K562 (cell line): ENCODE measurements around the gene ANO8. TPM values are rescaled to one million over a fixed set of nuclear protein-coding genes. Genes with fewer than 3 reads are reported as not detected.
A peak's percentile ranks its signal among the peaks of the same experiment; 100 is the strongest.

Experiments used
- AFF4 ChIP-seq: sonication (generic); formaldehyde crosslinking; IDR thresholded peaks from 2 replicates; pipeline ENCODE4 v1.8.0; 2023; ENCODE audit warnings: mild to moderate bottlenecking, missing genetic modification reagents
- ATF3 ChIP-seq, 2 experiments: fragments of 450-650 bp in 1 of 2; sonication (generic) in 1 of 2; formaldehyde crosslinking in 1 of 2; IDR thresholded peaks in 1 of 2; conservative IDR thresholded peaks in 1 of 2; 2 replicates each; pipeline versions ENCODE4 v1.6.1 to v1.8.1; 2016 to 2023; ENCODE audit warnings: mild to moderate bottlenecking in 2 of 2, moderate library complexity in 2 of 2, inconsistent platforms in 1 of 2, missing genetic modification reagents in 1 of 2
- KLF13 ChIP-seq: fragments of 450-650 bp; IDR thresholded peaks from 2 replicates; pipeline ENCODE4 v1.6.1; 2016; ENCODE audit warnings: missing genetic modification characterization, low read depth, mild to moderate bottlenecking, missing compliant biosample characterization, moderate library complexity, borderline replicate concordance
- MYC ChIP-seq, 2 experiments: fragments of 250-450 bp in 1 of 2; sonication (Bioruptor Pico) in 1 of 2; IDR thresholded peaks; 2 replicates each; pipeline versions ENCODE4 v1.5.1 to v1.6.1; 2012 to 2021; ENCODE audit warnings: low read depth in 2 of 2, borderline replicate concordance in 1 of 2, improper control_type of control experiment in 1 of 2, low read length in 1 of 2, mild to moderate bottlenecking in 1 of 2, moderate library complexity in 1 of 2
- RFX7 ChIP-seq: fragments of 250-450 bp; sonication (Bioruptor Pico); IDR thresholded peaks from 2 replicates; pipeline ENCODE4 v1.5.1; 2021; ENCODE audit warnings: mild to moderate bottlenecking
- SMAD1 ChIP-seq: fragments of 150-350 bp; IDR thresholded peaks from 2 replicates; pipeline ENCODE4 v1.6.1; 2014; ENCODE audit warnings: low read length, low read depth; ENCODE audit not compliant: partially characterized antibody
- SMAD2 ChIP-seq: fragments of 150-350 bp; IDR thresholded peaks from 2 replicates; pipeline ENCODE4 v1.6.1; 2014; ENCODE audit warnings: low read depth, mild to moderate bottlenecking, low read length
- TFE3 ChIP-seq: fragments of 450-650 bp; formaldehyde crosslinking; IDR thresholded peaks from 2 replicates; pipeline ENCODE4 v1.4.0; 2020; ENCODE audit warnings: mild to moderate bottlenecking, mixed read lengths
- ZBTB9 ChIP-seq: fragments of 450-650 bp; formaldehyde crosslinking; IDR thresholded peaks from 2 replicates; pipeline ENCODE4 v1.4.0; 2020; ENCODE audit warnings: mild to moderate bottlenecking, moderate library complexity
- ZC3H8 ChIP-seq: fragments of 450-650 bp; IDR thresholded peaks from 2 replicates; pipeline ENCODE4 v1.6.1; 2017
- ZFX ChIP-seq: sonication (generic); formaldehyde crosslinking; IDR thresholded peaks from 2 replicates; pipeline ENCODE4 v1.8.0; 2022; ENCODE audit warnings: mild to moderate bottlenecking, missing genetic modification reagents, moderate library complexity
- ZNF347 ChIP-seq: fragments of 450-650 bp; formaldehyde crosslinking; IDR thresholded peaks from 2 replicates; pipeline ENCODE4 v1.4.0; 2020; ENCODE audit warnings: low read depth, mild to moderate bottlenecking, moderate library complexity
- ZNF395 ChIP-seq: fragments of 200-800 bp; sonication (Bioruptor generic); IDR thresholded peaks from 2 replicates; pipeline ENCODE4 v1.6.1; 2017; ENCODE audit warnings: missing genetic modification characterization, missing compliant biosample characterization
- ZNF583 ChIP-seq: fragments of 250-450 bp; sonication (Bioruptor Pico); IDR thresholded peaks from 2 replicates; pipeline ENCODE4 v1.4.0; 2020
- ZNF584 ChIP-seq: fragments of 200-800 bp; sonication (Bioruptor generic); IDR thresholded peaks from 2 replicates; pipeline ENCODE4 v1.6.1; 2016; ENCODE audit warnings: low read depth, mild to moderate bottlenecking, missing genetic modification characterization, missing compliant biosample characterization
- ZNF707 ChIP-seq: fragments of 250-450 bp; sonication (Bioruptor Pico); conservative IDR thresholded peaks from 2 replicates; pipeline ENCODE4 v1.8.0; 2022; ENCODE audit warnings: inconsistent platforms, mild to moderate bottlenecking, moderate library complexity
- ZSCAN29 ChIP-seq: fragments of 450-650 bp; IDR thresholded peaks from 2 replicates; pipeline ENCODE4 v1.6.1; 2017
- polyA plus RNA-seq, 8 experiments: library from polyadenylated mRNA; depleted of rRNA in 4 of 8; stranded (reverse) in 5 of 8; unstranded in 3 of 8; fragments of >200 nt; fragmentation: Nextera tagmentation in 2 of 8; fragmentation: Illumina TruSeq in 1 of 8; extraction: Ambion mirVana in 2 of 8; extraction: Trizol in 1 of 8; gene quantifications; 2 replicates each; pipeline versions ENCODE4 v1.2.1 to v1.2.3, GENCODE V29; 2011 to 2014; ENCODE audit warnings: inconsistent platforms in 1 of 8, missing spikeins in 1 of 8
- total RNA-seq, 7 experiments: library from RNA; depleted of rRNA in 6 of 7; stranded (reverse); fragments of >200 nt in 6 of 7; fragmentation: Illumina TruSeq in 2 of 7; extraction: Trizol in 2 of 7; gene quantifications; 2 replicates each; pipeline versions ENCODE4 v1.2.1 to v1.2.3, GENCODE V29; 2011 to 2021; ENCODE audit warnings: low replicate concordance in 1 of 7

The ANO8 gene
- total and polyA plus RNA-seq, 9 of the 15 experiments (the other 6 are each of a cell fraction or from before 2014, with no cell fraction given), result 0.07 to 7.6 (median 2.3) TPM; not detected in 1

- TF ChIP-seq ZBTB9 (CRISPR knock-in tag) (no peak), ZFX (CRISPR knock-in tag) (no peak), ZNF584 (no peak), KLF13 (no peak), ZNF347 (CRISPR knock-in tag) (no peak), AFF4 (CRISPR knock-in tag) (no peak), ZNF583 (CRISPR knock-in tag) (no peak), SMAD2 (no peak), ZNF707 (CRISPR knock-in tag) (no peak), TFE3 (no peak), MYC (IDR thresholded peaks at IDR 0.05; ENCODE audit: low read depth, low read length) (peak; percentile 42; the same call in 1 of the 2 replicates), MYC (CRISPR knock-in tag; IDR thresholded peaks at IDR 0.05; ENCODE audit: borderline replicate concordance, low read depth) (no peak), RFX7 (CRISPR knock-in tag) (no peak), ZC3H8 (no peak), ATF3 (IDR thresholded peaks at IDR 0.05) (no peak), ATF3 (CRISPR knock-in tag; conservative IDR thresholded peaks at IDR 0.05) (0 out of 2 replicates have a peak, but pooled peaks have one; percentile 31), ZSCAN29 (no peak), SMAD1 (no peak), ZNF395 (CRISPR knock-in tag) (no peak)
Measured at GRCh38 chr19:17332677-17333581, 1.7 kb downstream of the ANO8 start (continued).
